PFSK-1 (cell line): ENCODE measurements around the gene NUDCD3.

Experiments
- FOXP2 ChIP-seq: optimal IDR thresholded peaks from 2 replicates; pipeline ENCODE3; 2011; ENCODE audit warnings: borderline replicate concordance, control low read depth, inconsistent platforms; ENCODE audit not compliant: insufficient read depth; ENCODE audit errors: extremely low read length, extremely low read depth
- POLR2AphosphoS5 ChIP-seq: IDR thresholded peaks from 2 replicates; pipeline ENCODE4 v1.6.1; 2012; ENCODE audit warnings: low read depth, mild to moderate bottlenecking, control low read depth, low read length, moderate library complexity
- SIN3A ChIP-seq: IDR thresholded peaks from 2 replicates; pipeline ENCODE4 v1.6.1; 2012; ENCODE audit warnings: mild to moderate bottlenecking, low read length, moderate library complexity, borderline replicate concordance; ENCODE audit not compliant: insufficient read depth
- TAF1 ChIP-seq: IDR thresholded peaks from 2 replicates; pipeline ENCODE4 v1.6.1; 2012; ENCODE audit warnings: low read length, control low read depth, borderline replicate concordance; ENCODE audit not compliant: insufficient read depth
- TF ChIP-seq, protein P1 (sequence below), 2 experiments: IDR thresholded peaks; 2 replicates each; pipeline versions ENCODE4 v1.6.1 to v1.8.0; 2011 to 2012; ENCODE audit warnings: low read depth in 2 of 2, low read length in 2 of 2, control low read depth in 1 of 2, inconsistent platforms in 1 of 2, mild to moderate bottlenecking in 1 of 2, moderate library complexity in 1 of 2; ENCODE audit not compliant: insufficient read depth in 1 of 2

The NUDCD3 gene

DNA sequence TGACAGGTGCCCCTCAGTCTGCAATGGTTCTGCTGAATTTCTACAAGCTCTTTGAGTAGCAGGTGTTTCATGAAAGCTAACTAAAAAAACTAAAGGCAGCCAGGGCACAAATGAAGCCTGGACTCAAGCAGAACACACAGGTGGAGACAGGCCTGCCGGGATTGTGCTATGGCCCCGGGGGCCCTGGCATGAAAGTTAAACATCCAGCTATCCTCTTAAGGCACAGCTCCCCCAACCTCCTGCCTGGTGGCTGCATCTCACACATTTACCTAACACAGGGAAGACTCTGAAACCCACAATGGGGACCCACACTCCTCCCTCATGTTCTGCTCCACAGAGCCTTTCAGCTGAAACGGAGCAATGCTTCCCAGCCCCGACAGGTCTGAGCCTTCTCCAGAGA lies 88.8 kb downstream of the NUDCD3 start:
- TF ChIP-seq TAF1 (no peak), POLR2AphosphoS5 (no peak), FOXP2 (no peak), SIN3A (no peak)
- TF ChIP-seq, protein P1, sequence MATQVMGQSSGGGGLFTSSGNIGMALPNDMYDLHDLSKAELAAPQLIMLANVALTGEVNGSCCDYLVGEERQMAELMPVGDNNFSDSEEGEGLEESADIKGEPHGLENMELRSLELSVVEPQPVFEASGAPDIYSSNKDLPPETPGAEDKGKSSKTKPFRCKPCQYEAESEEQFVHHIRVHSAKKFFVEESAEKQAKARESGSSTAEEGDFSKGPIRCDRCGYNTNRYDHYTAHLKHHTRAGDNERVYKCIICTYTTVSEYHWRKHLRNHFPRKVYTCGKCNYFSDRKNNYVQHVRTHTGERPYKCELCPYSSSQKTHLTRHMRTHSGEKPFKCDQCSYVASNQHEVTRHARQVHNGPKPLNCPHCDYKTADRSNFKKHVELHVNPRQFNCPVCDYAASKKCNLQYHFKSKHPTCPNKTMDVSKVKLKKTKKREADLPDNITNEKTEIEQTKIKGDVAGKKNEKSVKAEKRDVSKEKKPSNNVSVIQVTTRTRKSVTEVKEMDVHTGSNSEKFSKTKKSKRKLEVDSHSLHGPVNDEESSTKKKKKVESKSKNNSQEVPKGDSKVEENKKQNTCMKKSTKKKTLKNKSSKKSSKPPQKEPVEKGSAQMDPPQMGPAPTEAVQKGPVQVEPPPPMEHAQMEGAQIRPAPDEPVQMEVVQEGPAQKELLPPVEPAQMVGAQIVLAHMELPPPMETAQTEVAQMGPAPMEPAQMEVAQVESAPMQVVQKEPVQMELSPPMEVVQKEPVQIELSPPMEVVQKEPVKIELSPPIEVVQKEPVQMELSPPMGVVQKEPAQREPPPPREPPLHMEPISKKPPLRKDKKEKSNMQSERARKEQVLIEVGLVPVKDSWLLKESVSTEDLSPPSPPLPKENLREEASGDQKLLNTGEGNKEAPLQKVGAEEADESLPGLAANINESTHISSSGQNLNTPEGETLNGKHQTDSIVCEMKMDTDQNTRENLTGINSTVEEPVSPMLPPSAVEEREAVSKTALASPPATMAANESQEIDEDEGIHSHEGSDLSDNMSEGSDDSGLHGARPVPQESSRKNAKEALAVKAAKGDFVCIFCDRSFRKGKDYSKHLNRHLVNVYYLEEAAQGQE (IDR thresholded peaks at IDR 0.05; ENCODE audit: insufficient read depth in 1 of 2, low read depth in 2 of 2, low read length in 2 of 2) = no peak

DNA sequence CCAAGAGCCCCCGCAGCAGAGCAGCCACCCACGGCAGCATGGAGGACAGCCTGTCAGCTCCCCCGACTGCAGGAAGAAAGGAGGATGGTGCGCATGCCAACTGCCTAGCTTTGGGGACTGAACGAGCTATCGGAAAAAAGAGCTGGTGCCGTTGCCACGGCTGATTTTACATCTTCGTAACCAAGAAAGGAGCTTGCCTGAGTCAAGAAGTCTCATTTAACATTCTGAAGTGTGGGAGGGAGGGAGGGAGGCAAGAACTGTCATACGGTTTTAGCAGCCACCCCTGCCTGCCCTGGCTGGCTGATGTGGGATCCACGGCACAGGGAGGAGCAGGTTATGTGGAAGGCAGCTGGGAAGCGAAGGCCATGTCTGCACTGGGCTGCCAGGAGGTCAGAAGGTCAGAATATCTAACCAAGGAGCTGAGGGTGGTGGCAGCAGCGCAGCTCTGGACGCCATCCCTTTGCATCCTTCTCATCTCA lies 90.4 kb downstream of the NUDCD3 start:
- TF ChIP-seq FOXP2 (no peak), TAF1 (no peak), POLR2AphosphoS5 (no peak), SIN3A (no peak)
- TF ChIP-seq, protein P1 (IDR thresholded peaks at IDR 0.05; ENCODE audit: insufficient read depth in 1 of 2, low read depth in 2 of 2, low read length in 2 of 2) = no peak

DNA sequence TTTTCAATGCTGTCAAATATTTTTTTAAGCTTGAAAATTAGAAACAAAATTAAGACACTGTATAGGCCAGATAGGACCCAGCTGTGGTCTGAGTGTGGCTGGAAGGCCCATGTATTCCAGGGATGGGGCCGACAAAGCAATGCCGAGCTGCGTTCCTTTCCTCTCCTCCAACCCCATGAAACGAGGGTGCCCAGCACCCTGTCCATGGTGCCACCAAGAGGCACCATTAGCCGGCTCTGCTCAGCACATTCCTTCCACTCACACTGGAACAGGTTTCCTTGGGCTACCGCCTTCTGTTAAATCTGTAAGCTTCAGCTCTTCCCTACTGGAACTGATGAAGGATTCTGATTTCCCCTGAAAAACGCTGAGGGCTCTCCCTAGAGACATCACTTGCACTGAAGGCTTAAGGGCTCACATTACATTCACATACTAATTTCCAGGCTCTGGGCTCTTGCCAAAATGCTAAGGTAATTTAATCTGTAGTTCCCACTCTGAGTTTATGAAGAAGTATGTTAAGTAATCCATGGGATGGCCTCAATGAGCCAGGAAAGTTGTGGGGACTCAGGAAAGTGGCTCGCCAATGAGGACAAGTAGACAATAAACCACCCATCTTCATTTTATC lies 91.4 kb downstream of the NUDCD3 start:
- TF ChIP-seq POLR2AphosphoS5 (no peak), SIN3A (no peak), TAF1 (no peak), FOXP2 (no peak)
- TF ChIP-seq, protein P1 (IDR thresholded peaks at IDR 0.05; ENCODE audit: insufficient read depth in 1 of 2, low read depth in 2 of 2, low read length in 2 of 2) = peak; percentile 69 to 80

DNA sequence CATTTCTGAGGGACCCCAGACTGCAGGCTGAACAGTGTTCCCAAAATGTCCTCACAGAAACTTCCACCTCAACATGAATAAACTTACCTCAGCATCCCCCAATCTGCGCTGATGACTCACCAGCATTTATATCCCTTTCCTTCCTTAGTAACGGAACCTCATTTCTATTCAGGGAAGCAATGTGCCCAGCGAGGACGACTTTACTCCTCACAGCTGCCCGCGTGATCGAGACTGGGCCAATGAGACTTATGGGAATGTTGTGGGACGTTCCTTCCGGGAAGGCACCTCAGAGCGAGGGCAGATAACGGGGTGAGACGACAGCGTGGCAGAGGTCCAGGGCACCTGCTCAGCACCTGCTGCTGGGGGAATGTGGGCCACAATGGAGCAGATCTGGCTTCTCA lies 91.9 kb downstream of the NUDCD3 start:
- TF ChIP-seq FOXP2 (no peak), TAF1 (no peak), POLR2AphosphoS5 (no peak), SIN3A (no peak)

DNA sequence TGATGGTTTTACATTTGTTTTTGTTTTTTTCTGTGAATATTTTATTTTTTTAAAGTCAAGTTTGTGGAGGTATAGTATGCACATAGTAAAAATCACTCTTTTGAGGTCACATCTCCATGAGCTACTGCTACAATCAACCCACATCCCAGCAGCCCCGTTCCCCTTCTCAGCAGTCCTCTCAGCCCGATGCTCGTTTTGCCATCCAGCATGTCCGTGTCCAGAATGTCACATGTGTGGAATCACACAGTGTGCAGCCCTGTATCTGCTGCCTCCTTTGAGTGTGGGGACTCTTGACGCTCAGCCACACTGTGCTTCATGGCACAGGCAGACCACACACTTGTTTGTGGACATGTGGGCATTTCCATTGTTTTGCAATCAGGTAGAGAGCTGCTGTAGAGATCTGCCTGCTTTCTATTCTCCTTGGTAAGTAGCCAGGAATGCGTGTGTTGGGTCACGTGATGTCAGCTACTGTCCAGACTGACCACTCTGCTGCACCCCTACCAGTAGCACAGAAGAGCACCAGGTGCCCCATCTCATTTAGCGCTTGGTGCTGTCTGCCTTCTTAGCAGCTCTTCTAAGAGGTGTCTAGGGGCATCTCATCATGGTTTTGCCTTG lies 93.4 kb downstream of the NUDCD3 start:
- TF ChIP-seq FOXP2 (no peak), TAF1 (no peak), POLR2AphosphoS5 (no peak), SIN3A (no peak)
- TF ChIP-seq, protein P1 (IDR thresholded peaks at IDR 0.05; ENCODE audit: insufficient read depth in 1 of 2, low read depth in 2 of 2, low read length in 2 of 2) = no peak
